Hepatocyte (in vitro differentiated cells): Measurements from ENCODE around the gene MYO18B. TPM values are rescaled to one million over a fixed set of nuclear protein-coding genes. Genes with fewer than 3 reads are reported as not detected.

Experiments
- DNase-seq: peaks from one replicate; pipeline ENCODE4 v3.0.0-alpha.2; 2016; ENCODE audit warnings: low spot score
- H2AFZ ChIP-seq: fragments of 200-600 bp; sonication (generic); 2 replicates; pipeline ENCODE4 v1.6.0; 2016; ENCODE audit warnings: antibody characterized with exemption, mild to moderate bottlenecking
- H3K27ac ChIP-seq: fragments of 200-600 bp; sonication (generic); 2 replicates; pipeline ENCODE4 v1.5.1; 2016; ENCODE audit warnings: mild to moderate bottlenecking
- H3K27me3 ChIP-seq: fragments of 200-600 bp; sonication (generic); 2 replicates; pipeline ENCODE4 v1.6.1; 2016
- H3K36me3 ChIP-seq: fragments of 200-600 bp; sonication (generic); replicated peaks from 2 replicates; pipeline ENCODE4 v1.5.1; 2016; ENCODE audit warnings: low read depth; ENCODE audit not compliant: insufficient read depth
- H3K4me1 ChIP-seq: fragments of 200-600 bp; sonication (generic); 2 replicates; pipeline ENCODE4 v1.5.1; 2016; ENCODE audit warnings: mild to moderate bottlenecking, moderate library complexity; ENCODE audit not compliant: insufficient read depth
- H3K4me2 ChIP-seq: fragments of 200-600 bp; sonication (generic); 2 replicates; pipeline ENCODE4 v1.6.0; 2016
- H3K4me3 ChIP-seq: fragments of 200-600 bp; sonication (generic); 2 replicates; pipeline ENCODE4 v1.5.1; 2016; ENCODE audit warnings: mild to moderate bottlenecking
- H3K79me2 ChIP-seq: fragments of 200-600 bp; sonication (generic); 2 replicates; pipeline ENCODE4 v1.6.0; 2017; ENCODE audit warnings: mild to moderate bottlenecking
- H3K9me2 ChIP-seq: fragments of 200-600 bp; sonication (generic); replicated peaks from 2 replicates; pipeline ENCODE4 v1.6.0; 2017; ENCODE audit warnings: mild to moderate bottlenecking; ENCODE audit not compliant: insufficient read depth
- H3K9me3 ChIP-seq: fragments of 200-600 bp; sonication (generic); 2 replicates; pipeline ENCODE4 v1.5.1; 2016; ENCODE audit warnings: low read depth, mild to moderate bottlenecking
- H4K20me1 ChIP-seq: fragments of 200-600 bp; sonication (generic); 2 replicates; pipeline ENCODE4 v1.6.0; 2016; ENCODE audit warnings: mild to moderate bottlenecking; ENCODE audit not compliant: insufficient read depth, poor library complexity, severe bottlenecking
- CTCF ChIP-seq: fragments of 200-600 bp; sonication (generic); IDR thresholded peaks from 2 replicates; pipeline ENCODE4 v1.5.1; 2016; ENCODE audit warnings: antibody characterized with exemption, mild to moderate bottlenecking; ENCODE audit not compliant: poor library complexity
- EZH2 ChIP-seq: fragments of 200-600 bp; sonication (generic); IDR thresholded peaks from 2 replicates; pipeline ENCODE4 v1.6.1; 2016; ENCODE audit warnings: antibody characterized with exemption, mild to moderate bottlenecking, borderline replicate concordance
- EZH2phosphoT487 ChIP-seq: fragments of 200-600 bp; sonication (generic); IDR thresholded peaks from one replicate; pipeline ENCODE4 v1.6.1; 2018; ENCODE audit warnings: antibody characterized with exemption, mild to moderate bottlenecking, low read depth, moderate library complexity; ENCODE audit not compliant: unreplicated experiment, severe bottlenecking
- WGBS: methylation state at CpG from one replicate; pipeline ENCODE4 v1.1.6; 2016; ENCODE audit warnings: low lambda C conversion rate; ENCODE audit errors: missing lambda C conversion rate; 5-methylcytosine and 5-hydroxymethylcytosine counted together
- polyA plus RNA-seq: library from polyadenylated mRNA; unstranded; fragments of >200 nt; fragmentation: Nextera tagmentation; extraction: Ambion mirVana; gene quantifications from 2 replicates; pipeline ENCODE4 v1.2.1, GENCODE V29; 2016
- total RNA-seq: library from RNA; depleted of rRNA; stranded (reverse); fragments of >200 nt; gene quantifications from 2 replicates; pipeline ENCODE4 v1.2.3, GENCODE V29; 2014

Gene MYO18B
- total and polyA plus RNA-seq, 2 experiments from 2014 or later, result 0.23 TPM; not detected in 1

GRCh38 chr22:25898707-25899365 is 156.8 kb downstream of the MYO18B start:
- Histone ChIP-seq H3K4me3 (no peak overlapping the region), H3K4me1 (no peaks in the 10 kb centered on the region), H3K9me3 (no peaks in the 10 kb centered on the region), H2AFZ (no peak overlapping the region), H3K9me2 (no peaks in the 10 kb centered on the region), H3K27ac (no peak overlapping the region), H3K27me3 (peaks cover 5% of the 10 kb centered on the region), H3K36me3 (no peaks in the 10 kb centered on the region), H3K4me2 (no peak overlapping the region), H4K20me1 (no peaks in the 10 kb centered on the region), H3K79me2 (no peaks in the 10 kb centered on the region)
- 75% methylated on average over 11 of the region's 11 CpGs for WGBS
- peak; percentile 17 for TF ChIP-seq CTCF
- no peak for TF ChIP-seq EZH2phosphoT487
- peak; percentile 14 for DNase-seq

- H3K4me1 ChIP-seq, result no peaks in the 10 kb centered on the region
- H3K79me2 ChIP-seq, result no peaks in the 10 kb centered on the region
- no peak overlapping the region for H2AFZ ChIP-seq
- peaks cover 4% of the 10 kb centered on the region for H3K27me3 ChIP-seq
- no peak overlapping the region for H3K4me2 ChIP-seq
- no peak for DNase-seq
- no peaks in the 10 kb centered on the region for H3K36me3 ChIP-seq
- H4K20me1 ChIP-seq, result no peaks in the 10 kb centered on the region
- no peaks in the 10 kb centered on the region for H3K9me3 ChIP-seq
- H3K9me2 ChIP-seq, result no peaks in the 10 kb centered on the region
- no peak overlapping the region for H3K27ac ChIP-seq
- TF ChIP-seq CTCF, result no peak
- no peak for TF ChIP-seq EZH2phosphoT487
- no peak for TF ChIP-seq EZH2
- H3K4me3 ChIP-seq, result no peak overlapping the region
- WGBS, result 67% methylated on average over 1 of the region's 1 CpG
Measured at GRCh38 chr22:25899566-25899965, 157.6 kb downstream of the MYO18B start.

- no peak overlapping the region for H2AFZ ChIP-seq
- 91% methylated on average over 3 of the region's 3 CpGs for WGBS
- TF ChIP-seq EZH2, result no peak
- TF ChIP-seq CTCF, result no peak
- no peak for TF ChIP-seq EZH2phosphoT487
- no peak overlapping the region for H3K4me2 ChIP-seq
- H3K79me2 ChIP-seq, result no peaks in the 10 kb centered on the region
- H3K9me2 ChIP-seq, result no peaks in the 10 kb centered on the region
- H3K9me3 ChIP-seq, result no peaks in the 10 kb centered on the region
- peaks cover 11% of the 10 kb centered on the region for H3K27me3 ChIP-seq
- H3K27ac ChIP-seq, result no peak overlapping the region
- no peaks in the 10 kb centered on the region for H3K4me1 ChIP-seq
- H3K4me3 ChIP-seq, result no peak overlapping the region
- no peak for DNase-seq
- H4K20me1 ChIP-seq, result no peaks in the 10 kb centered on the region
- H3K36me3 ChIP-seq, result no peaks in the 10 kb centered on the region
Measured at GRCh38 chr22:25900390-25900789, 158.4 kb downstream of the MYO18B start.

GRCh38 chr22:25900880-25901279 is 158.9 kb downstream of the MYO18B start:
- WGBS, result 85% methylated on average over 4 of the region's 4 CpGs
- no peaks in the 10 kb centered on the region for H3K36me3 ChIP-seq
- no peak for DNase-seq
- no peaks in the 10 kb centered on the region for H3K9me2 ChIP-seq
- H3K27ac ChIP-seq, result no peak overlapping the region
- H3K27me3 ChIP-seq, result peaks cover 9% of the 10 kb centered on the region
- no peak for TF ChIP-seq EZH2phosphoT487
- no peak for TF ChIP-seq CTCF
- no peak for TF ChIP-seq EZH2
- no peak overlapping the region for H2AFZ ChIP-seq
- H3K79me2 ChIP-seq, result no peaks in the 10 kb centered on the region
- no peak overlapping the region for H3K4me3 ChIP-seq
- no peak overlapping the region for H3K4me2 ChIP-seq
- H3K4me1 ChIP-seq, result no peaks in the 10 kb centered on the region
- H4K20me1 ChIP-seq, result no peaks in the 10 kb centered on the region
- H3K9me3 ChIP-seq, result no peaks in the 10 kb centered on the region
